CD14-positive monocyte (primary cell): ENCODE data around the gene HPSE2. TPM values are rescaled to one million over a fixed set of nuclear protein-coding genes. Genes with fewer than 3 reads are reported as not detected.

Experiments
- DNase-seq, 3 donors: peaks; one replicate each; pipeline ENCODE4 v3.0.0-alpha.2; 2011 to 2022
- H2AFZ ChIP-seq: 2 replicates; pipeline ENCODE4 v1.6.0; 2012; ENCODE audit warnings: mild to moderate bottlenecking, low read depth, low read length, inconsistent platforms; ENCODE audit not compliant: insufficient read depth, poor library complexity, severe bottlenecking
- H3K27ac ChIP-seq, 2 donors: 1 replicate in 1 of 2; 2 replicates in 1 of 2; pipeline ENCODE4 v1.5.1; 2012 to 2013; ENCODE audit warnings: low read length in 2 of 2, control low read depth in 1 of 2, inconsistent platforms in 1 of 2, low read depth in 1 of 2, mild to moderate bottlenecking in 1 of 2
- H3K27me3 ChIP-seq, 2 donors: one replicate each; pipeline versions ENCODE4 v1.6.0 to v1.6.1; 2011 to 2013; ENCODE audit warnings: low read length in 2 of 2; ENCODE audit not compliant: control insufficient read depth in 2 of 2, insufficient read depth in 2 of 2
- H3K36me3 ChIP-seq, 2 donors: replicated peaks in 1 of 2; 1 replicate in 1 of 2; 2 replicates in 1 of 2; pipeline versions ENCODE4 v1.5.1 to v1.6.1; 2012 to 2013; ENCODE audit warnings: low read length in 2 of 2, control low read depth in 1 of 2, inconsistent platforms in 1 of 2, mild to moderate bottlenecking in 1 of 2; ENCODE audit not compliant: insufficient read depth in 2 of 2, control insufficient read depth in 1 of 2
- H3K4me1 ChIP-seq, 2 donors: 1 replicate in 1 of 2; 2 replicates in 1 of 2; pipeline versions ENCODE4 v1.5.1 to v1.6.1; 2012 to 2013; ENCODE audit warnings: low read length in 2 of 2, control low read depth in 1 of 2, inconsistent platforms in 1 of 2, mild to moderate bottlenecking in 1 of 2, moderate library complexity in 1 of 2; ENCODE audit not compliant: insufficient read depth in 2 of 2, control insufficient read depth in 1 of 2
- H3K4me2 ChIP-seq: replicated peaks from 2 replicates; pipeline ENCODE3; 2012; ENCODE audit warnings: low read length, moderate library complexity, mild to moderate bottlenecking; ENCODE audit not compliant: poor library complexity, severe bottlenecking; ENCODE audit errors: extremely low read depth
- H3K4me3 ChIP-seq, 3 experiments: fragments of 200-600 bp in 1 of 3; sonication (generic) in 1 of 3; replicated peaks in 1 of 3; 1 replicate in 2 of 3; 2 replicates in 1 of 3; pipeline ENCODE4 v1.5.1; 2011 to 2013; ENCODE audit warnings: low read length in 3 of 3, mild to moderate bottlenecking in 3 of 3, control low read depth in 2 of 3, low read depth in 2 of 3, inconsistent platforms in 1 of 3, moderate library complexity in 1 of 3
- H3K79me2 ChIP-seq: 2 replicates; pipeline ENCODE4 v1.6.0; 2012; ENCODE audit warnings: mild to moderate bottlenecking, control low read depth, inconsistent platforms, low read length, moderate library complexity; ENCODE audit not compliant: insufficient read depth
- H3K9ac ChIP-seq: 2 replicates; pipeline ENCODE4 v1.6.0; 2017; ENCODE audit warnings: low read length, mild to moderate bottlenecking; ENCODE audit not compliant: insufficient read depth, poor library complexity, severe bottlenecking
- H3K9me3 ChIP-seq, 2 donors: replicated peaks in 1 of 2; 1 replicate in 1 of 2; 2 replicates in 1 of 2; pipeline versions ENCODE4 v1.5.1 to v1.6.1; 2012 to 2013; ENCODE audit warnings: low read length in 2 of 2, control low read depth in 1 of 2; ENCODE audit not compliant: control insufficient read depth in 1 of 2, insufficient read depth in 1 of 2
- H4K20me1 ChIP-seq: 2 replicates; pipeline ENCODE4 v1.6.0; 2012; ENCODE audit warnings: mild to moderate bottlenecking, low read length, control low read depth, moderate library complexity; ENCODE audit not compliant: insufficient read depth
- H3K27ac Mint-ChIP-seq, 7 donors: one replicate each; pipeline ENCODE4 v1.8.0; 2020; ENCODE audit warnings: mild to moderate bottlenecking in 7 of 7, mixed read lengths in 7 of 7, moderate library complexity in 6 of 7, inconsistent platforms in 2 of 7
- H3K27me3 Mint-ChIP-seq, 3 donors: one replicate each; pipeline ENCODE4 v1.8.0; 2021 to 2022; ENCODE audit warnings: low read depth in 3 of 3, mild to moderate bottlenecking in 3 of 3, mixed read lengths in 3 of 3, moderate library complexity in 3 of 3, inconsistent platforms in 1 of 3
- H3K36me3 Mint-ChIP-seq, 2 donors: one replicate each; pipeline ENCODE4 v1.8.0; 2020; ENCODE audit warnings: mixed read lengths in 2 of 2, inconsistent platforms in 1 of 2, mild to moderate bottlenecking in 1 of 2
- H3K4me1 Mint-ChIP-seq: one replicate; pipeline ENCODE4 v1.8.0; 2020; ENCODE audit warnings: mild to moderate bottlenecking, mixed read lengths
- H3K4me3 Mint-ChIP-seq, 2 donors: one replicate each; pipeline ENCODE4 v1.8.0; 2020; ENCODE audit warnings: mild to moderate bottlenecking in 2 of 2, mixed read lengths in 2 of 2, moderate library complexity in 1 of 2
- H3K9me3 Mint-ChIP-seq, 7 donors: one replicate each; pipeline ENCODE4 v1.8.0; 2020 to 2022; ENCODE audit warnings: mixed read lengths in 7 of 7, mild to moderate bottlenecking in 6 of 7, moderate library complexity in 6 of 7, inconsistent platforms in 2 of 7
- WGBS: methylation state at CpG from one replicate; pipeline ENCODE4 v1.1.5; 2013; ENCODE audit warnings: missing lambda C conversion rate; ENCODE audit not compliant: insufficient coverage; 5-methylcytosine and 5-hydroxymethylcytosine counted together
- intact Hi-C, 2 donors: fragments of 100-400 bp; cut with micrococcal nuclease; formaldehyde crosslinking; loops; one replicate each; pipeline versions ENCODE4 v1.15.0 to v1.15.1; 2023
- polyA plus RNA-seq, 3 donors: library from polyadenylated mRNA; depleted of rRNA in 1 of 3; unstranded in 2 of 3; stranded (reverse) in 1 of 3; fragments of 300-500 nt in 2 of 3; fragments of >200 nt in 1 of 3; fragmentation: Illumina TruSeq in 2 of 3; gene quantifications; 1 replicate in 2 of 3; 2 replicates in 1 of 3; pipeline ENCODE4 v1.2.3, GENCODE V29; 2012 to 2021
- TF ChIP-seq, protein P1 (sequence below): fragments of 200-600 bp; IDR thresholded peaks from one replicate; pipeline ENCODE4 v1.8.0; 2022; ENCODE audit warnings: antibody characterized with exemption, mild to moderate bottlenecking

The HPSE2 gene
- polyA plus RNA-seq, 3 donors = not detected

DNA sequence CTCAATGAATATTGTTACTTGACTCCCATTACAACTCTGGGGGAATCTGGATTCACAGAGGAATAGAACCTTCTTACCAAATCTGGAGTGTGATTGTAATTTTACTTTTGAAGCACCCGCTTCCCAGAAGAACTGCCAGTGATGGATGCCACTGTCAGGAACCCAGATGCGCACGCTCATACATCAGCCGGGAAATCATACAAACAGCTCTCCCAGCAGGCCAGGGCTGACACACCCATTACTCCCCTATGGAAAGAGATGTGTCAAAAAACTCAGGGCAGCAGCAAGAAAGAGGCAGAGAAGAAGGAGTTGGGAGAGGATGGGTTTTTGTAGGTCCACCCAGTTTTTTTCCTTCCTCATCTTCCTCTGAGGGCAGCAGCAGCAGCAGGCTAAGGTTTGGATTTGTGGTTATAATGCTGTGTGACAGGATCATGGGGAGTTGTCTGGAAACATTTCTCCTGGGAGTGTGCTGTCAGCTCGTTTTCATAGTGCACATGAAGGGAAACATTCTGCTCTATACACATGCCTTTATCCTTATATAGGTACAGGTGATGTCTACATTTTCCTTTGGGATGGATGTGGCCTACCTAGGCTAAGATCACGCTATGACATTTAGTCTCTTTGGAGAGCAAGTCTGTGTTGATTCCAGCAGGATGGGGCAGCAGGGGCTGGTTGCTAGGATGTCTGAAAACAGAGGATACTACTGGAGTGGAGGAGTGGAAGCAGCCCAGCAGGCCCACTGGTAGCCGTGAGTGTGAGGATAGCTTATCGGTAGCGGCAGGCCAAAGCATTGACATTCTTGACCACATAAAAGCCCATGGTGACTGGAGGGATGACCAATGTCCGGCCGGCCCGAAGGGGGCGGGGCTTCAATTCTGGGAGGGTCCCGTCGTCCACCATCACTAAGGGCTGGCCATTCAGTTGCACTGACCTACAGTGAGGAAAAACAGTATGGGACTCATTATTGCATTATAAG, 776.6 kb downstream of the HPSE2 start:
- H2AFZ ChIP-seq = no peak overlapping the region
- intact Hi-C loops = no loop called here
- H3K27ac Mint-ChIP-seq = no peak overlapping the region
- peaks cover 13 to 24% (median 17%) of the 10 kb centered on the region in 3 donors for H3K27me3 Mint-ChIP-seq
- H3K36me3 Mint-ChIP-seq = no peaks in the 10 kb centered on the region
- peaks cover 5% of the 10 kb centered on the region for H3K4me1 Mint-ChIP-seq
- H3K9me3 ChIP-seq = no peaks in the 10 kb centered on the region
- TF ChIP-seq, protein P1, sequence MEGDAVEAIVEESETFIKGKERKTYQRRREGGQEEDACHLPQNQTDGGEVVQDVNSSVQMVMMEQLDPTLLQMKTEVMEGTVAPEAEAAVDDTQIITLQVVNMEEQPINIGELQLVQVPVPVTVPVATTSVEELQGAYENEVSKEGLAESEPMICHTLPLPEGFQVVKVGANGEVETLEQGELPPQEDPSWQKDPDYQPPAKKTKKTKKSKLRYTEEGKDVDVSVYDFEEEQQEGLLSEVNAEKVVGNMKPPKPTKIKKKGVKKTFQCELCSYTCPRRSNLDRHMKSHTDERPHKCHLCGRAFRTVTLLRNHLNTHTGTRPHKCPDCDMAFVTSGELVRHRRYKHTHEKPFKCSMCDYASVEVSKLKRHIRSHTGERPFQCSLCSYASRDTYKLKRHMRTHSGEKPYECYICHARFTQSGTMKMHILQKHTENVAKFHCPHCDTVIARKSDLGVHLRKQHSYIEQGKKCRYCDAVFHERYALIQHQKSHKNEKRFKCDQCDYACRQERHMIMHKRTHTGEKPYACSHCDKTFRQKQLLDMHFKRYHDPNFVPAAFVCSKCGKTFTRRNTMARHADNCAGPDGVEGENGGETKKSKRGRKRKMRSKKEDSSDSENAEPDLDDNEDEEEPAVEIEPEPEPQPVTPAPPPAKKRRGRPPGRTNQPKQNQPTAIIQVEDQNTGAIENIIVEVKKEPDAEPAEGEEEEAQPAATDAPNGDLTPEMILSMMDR = no peak
- no peak overlapping the region for H3K27ac ChIP-seq
- 98% methylated on average over 7 of the region's 15 CpGs for WGBS
- peaks cover 0 to 4% of the 10 kb centered on the region in 2 donors for H3K27me3 ChIP-seq
- H3K4me2 ChIP-seq = no peak overlapping the region
- no peak overlapping the region for H3K9ac ChIP-seq
- H4K20me1 ChIP-seq = no peaks in the 10 kb centered on the region
- no peaks in the 10 kb centered on the region for H3K79me2 ChIP-seq
- no peaks in the 10 kb centered on the region for H3K36me3 ChIP-seq
- H3K9me3 Mint-ChIP-seq = no peaks in the 10 kb centered on the region
- no peak overlapping the region for H3K4me3 Mint-ChIP-seq
- no peaks in the 10 kb centered on the region for H3K4me1 ChIP-seq
- no peak for DNase-seq
- no peak overlapping the region for H3K4me3 ChIP-seq

DNA sequence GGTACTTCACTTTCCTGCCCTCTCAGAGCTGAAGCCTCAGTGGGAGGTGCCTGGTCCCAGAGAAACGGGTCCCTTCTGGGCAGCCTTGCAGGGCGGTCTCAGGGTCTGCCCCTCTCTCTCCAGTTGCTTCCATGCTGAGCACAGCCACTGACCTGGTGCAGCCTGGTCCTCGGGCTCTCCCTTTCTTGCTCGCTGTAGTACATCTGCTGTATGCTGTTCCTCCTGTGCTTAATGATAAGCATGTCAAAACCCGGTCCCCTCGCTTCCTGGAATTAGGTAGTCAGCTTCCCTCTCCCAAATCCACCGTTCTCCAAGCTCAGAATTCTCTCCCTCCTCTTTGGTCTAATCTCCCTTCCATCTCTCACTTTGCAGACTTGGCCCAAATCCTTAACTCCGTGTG, 777.9 kb downstream of the HPSE2 start:
- H3K36me3 Mint-ChIP-seq = no peaks in the 10 kb centered on the region
- intact Hi-C loops = no loop called here
- Histone ChIP-seq H3K27me3 (peaks cover 0 to 4% of the 10 kb centered on the region in 2 donors), H4K20me1 (no peaks in the 10 kb centered on the region), H3K9me3 (no peaks in the 10 kb centered on the region), H3K27ac (no peak overlapping the region), H3K4me2 (no peak overlapping the region), H3K79me2 (no peaks in the 10 kb centered on the region), H3K9ac (no peak overlapping the region), H2AFZ (no peak overlapping the region), H3K4me3 (no peak overlapping the region), H3K4me1 (no peaks in the 10 kb centered on the region), H3K36me3 (no peaks in the 10 kb centered on the region)
- peak overlapping the region in 1 of 7 donors; percentile 30 for H3K27ac Mint-ChIP-seq
- TF ChIP-seq, protein P1 = no peak
- H3K27me3 Mint-ChIP-seq = peaks cover 13 to 24% (median 16%) of the 10 kb centered on the region in 3 donors
- peaks cover 3% of the 10 kb centered on the region for H3K4me1 Mint-ChIP-seq
- no peak for DNase-seq
- 67% methylated on average over 8 of the region's 8 CpGs for WGBS
- no peaks in the 10 kb centered on the region for H3K9me3 Mint-ChIP-seq
- H3K4me3 Mint-ChIP-seq = no peak overlapping the region
